IPS-18c (cell line): ENCODE results near the gene DYSF.

Source experiments
- H3K4me3 ChIP-seq: 2 replicates; pipeline ENCODE4 v1.7.0; 2013; ENCODE audit warnings: low read depth, mild to moderate bottlenecking, low read length, moderate library complexity; ENCODE audit not compliant: insufficient read depth
- H3K9me3 ChIP-seq: one replicate; pipeline ENCODE4 v1.6.1; 2013; ENCODE audit warnings: mild to moderate bottlenecking, low read length, moderate library complexity; ENCODE audit not compliant: control insufficient read depth, insufficient read depth

Gene DYSF

GRCh38 chr2:71530211-71530610 lies 76.8 kb downstream of the DYSF start:
- Histone ChIP-seq H3K9me3 (no peaks in the 10 kb centered on the region), H3K4me3 (no peak overlapping the region)

GRCh38 chr2:71530641-71531332 lies 77.4 kb downstream of the DYSF start:
- no peak overlapping the region for H3K4me3 ChIP-seq
- H3K9me3 ChIP-seq, result no peaks in the 10 kb centered on the region

- Histone ChIP-seq H3K4me3 (no peak overlapping the region), H3K9me3 (no peaks in the 10 kb centered on the region)
Measured at GRCh38 chr2:71531522-71532047, 78.2 kb downstream of the DYSF start.

GRCh38 chr2:71532327-71532726 lies 79.0 kb downstream of the DYSF start:
- Histone ChIP-seq H3K9me3 (no peaks in the 10 kb centered on the region), H3K4me3 (no peak overlapping the region)

GRCh38 chr2:71534201-71534600 lies 80.8 kb downstream of the DYSF start:
- Histone ChIP-seq H3K4me3 (no peak overlapping the region), H3K9me3 (no peaks in the 10 kb centered on the region)

- Histone ChIP-seq H3K4me3 (no peak overlapping the region), H3K9me3 (no peaks in the 10 kb centered on the region)
Measured at GRCh38 chr2:71534826-71535225, 81.5 kb downstream of the DYSF start.

GRCh38 chr2:71535526-71535925 lies 82.2 kb downstream of the DYSF start:
- no peaks in the 10 kb centered on the region for H3K9me3 ChIP-seq
- no peak overlapping the region for H3K4me3 ChIP-seq

GRCh38 chr2:71536226-71536671 lies 82.9 kb downstream of the DYSF start:
- Histone ChIP-seq H3K9me3 (no peaks in the 10 kb centered on the region), H3K4me3 (no peak overlapping the region)

- no peaks in the 10 kb centered on the region for H3K9me3 ChIP-seq
- H3K4me3 ChIP-seq, result no peak overlapping the region
Measured at GRCh38 chr2:71538241-71538640, 84.9 kb downstream of the DYSF start.

GRCh38 chr2:71538656-71539265 lies 85.4 kb downstream of the DYSF start:
- Histone ChIP-seq H3K4me3 (no peak overlapping the region), H3K9me3 (no peaks in the 10 kb centered on the region)

- H3K9me3 ChIP-seq, result peaks cover 3% of the 10 kb centered on the region
Measured at GRCh38 chr2:71540818-71541217, 87.5 kb downstream of the DYSF start.

GRCh38 chr2:71544919-71545571 lies 91.7 kb downstream of the DYSF start:
- Histone ChIP-seq H3K4me3 (no peak overlapping the region), H3K9me3 (peaks cover 3% of the 10 kb centered on the region)

More at GRCh38 chr2:71540818-71541217, 87.5 kb downstream of the DYSF start:
- no peak overlapping the region for H3K4me3 ChIP-seq

GRCh38 chr2:71545572-71546274 lies 92.4 kb downstream of the DYSF start:
- H3K4me3 ChIP-seq, result no peak overlapping the region
- H3K9me3 ChIP-seq, result peaks cover 3% of the 10 kb centered on the region

GRCh38 chr2:71546275-71546638 lies 92.9 kb downstream of the DYSF start:
- Histone ChIP-seq H3K9me3 (peaks cover 3% of the 10 kb centered on the region), H3K4me3 (no peak overlapping the region)

GRCh38 chr2:71546777-71547281 lies 93.5 kb downstream of the DYSF start:
- Histone ChIP-seq H3K9me3 (peaks cover 3% of the 10 kb centered on the region), H3K4me3 (no peak overlapping the region)

- H3K4me3 ChIP-seq, result no peak overlapping the region
- peaks cover 3% of the 10 kb centered on the region for H3K9me3 ChIP-seq
Measured at GRCh38 chr2:71547616-71548285, 94.4 kb downstream of the DYSF start.
